Uterus (tissue), 2 donors: ENCODE measurements around the gene BBS5.

Source experiments
- POLR2A ChIP-seq, 2 donors: fragments of 450-650 bp; IDR thresholded peaks; one replicate each; pipeline ENCODE4 v1.6.1; 2016; ENCODE audit warnings: antibody characterized with exemption in 2 of 2, mild to moderate bottlenecking in 1 of 2, moderate library complexity in 1 of 2
- TF ChIP-seq, protein P1 (sequence below), 4 experiments: fragments of 200-600 bp in 2 of 4; fragments of 450-650 bp in 2 of 4; sonication (generic) in 2 of 4; IDR thresholded peaks; one replicate each; pipeline ENCODE4 v1.5.1; 2016 to 2019; ENCODE audit warnings: antibody characterized with exemption in 4 of 4, mild to moderate bottlenecking in 2 of 4, moderate library complexity in 1 of 4

DNA sequence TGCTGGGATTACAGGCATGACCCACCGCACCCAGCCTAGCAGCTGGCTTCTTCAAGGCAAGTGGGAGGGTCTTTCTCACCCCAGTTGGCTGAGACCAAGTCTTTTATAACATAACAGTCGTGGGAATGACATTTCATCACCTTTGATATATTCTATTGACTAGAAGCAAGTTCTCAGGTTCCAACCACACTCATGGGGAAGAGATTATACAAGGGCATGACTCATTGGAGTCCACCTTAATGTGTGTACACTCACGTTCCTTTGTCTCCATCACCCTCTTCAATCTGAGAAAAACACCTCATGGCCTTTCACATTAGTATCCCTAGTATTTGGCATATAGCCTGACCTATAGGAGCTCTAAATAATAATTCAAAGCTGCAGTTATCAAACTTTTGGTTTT is 2.8 kb upstream of the BBS5 start:
- TF ChIP-seq, protein P1, sequence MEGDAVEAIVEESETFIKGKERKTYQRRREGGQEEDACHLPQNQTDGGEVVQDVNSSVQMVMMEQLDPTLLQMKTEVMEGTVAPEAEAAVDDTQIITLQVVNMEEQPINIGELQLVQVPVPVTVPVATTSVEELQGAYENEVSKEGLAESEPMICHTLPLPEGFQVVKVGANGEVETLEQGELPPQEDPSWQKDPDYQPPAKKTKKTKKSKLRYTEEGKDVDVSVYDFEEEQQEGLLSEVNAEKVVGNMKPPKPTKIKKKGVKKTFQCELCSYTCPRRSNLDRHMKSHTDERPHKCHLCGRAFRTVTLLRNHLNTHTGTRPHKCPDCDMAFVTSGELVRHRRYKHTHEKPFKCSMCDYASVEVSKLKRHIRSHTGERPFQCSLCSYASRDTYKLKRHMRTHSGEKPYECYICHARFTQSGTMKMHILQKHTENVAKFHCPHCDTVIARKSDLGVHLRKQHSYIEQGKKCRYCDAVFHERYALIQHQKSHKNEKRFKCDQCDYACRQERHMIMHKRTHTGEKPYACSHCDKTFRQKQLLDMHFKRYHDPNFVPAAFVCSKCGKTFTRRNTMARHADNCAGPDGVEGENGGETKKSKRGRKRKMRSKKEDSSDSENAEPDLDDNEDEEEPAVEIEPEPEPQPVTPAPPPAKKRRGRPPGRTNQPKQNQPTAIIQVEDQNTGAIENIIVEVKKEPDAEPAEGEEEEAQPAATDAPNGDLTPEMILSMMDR (IDR thresholded peaks at IDR 0.05): no peak
- no peak for TF ChIP-seq POLR2A (IDR thresholded peaks at IDR 0.05)
